ENCODE data around the gene BEND7. TPM values are rescaled to one million over a fixed set of nuclear protein-coding genes. Genes with fewer than 3 reads are reported as not detected.

Gene BEND7
- total and polyA plus RNA-seq, 9 of the 15 experiments (the other 6 are each of a cell fraction or from before 2014, with no cell fraction given), result 1.3 to 11.4 (median 5.2) TPM

- intact Hi-C loops (cut with micrococcal nuclease), result no loop called here
- FAIRE-seq (no peak), DNase-seq (ENCODE audit: extremely low read depth in 1 of 4, low spot score in 3 of 4) (no peak), ATAC-seq (no peak)
- Histone ChIP-seq H3K9me3 (replicated peaks; ENCODE audit: control insufficient read depth, insufficient read depth, low read depth, low read length) (no peaks in the 10 kb centered on the region), H3K79me2 (ENCODE audit: control insufficient read depth, insufficient read depth, low read length) (no peaks in the 10 kb centered on the region), H3K27ac (ENCODE audit: extremely low read depth, low read depth, low read length) (no peak overlapping the region), H4K20me1 (replicated peaks; ENCODE audit: control insufficient read depth, insufficient read depth, low read length) (no peaks in the 10 kb centered on the region), H3K9ac (ENCODE audit: insufficient read depth in 1 of 2, low read depth in 2 of 2, low read length in 2 of 2) (no peak overlapping the region), H3K4me2 (ENCODE audit: insufficient read depth, low read length) (no peak overlapping the region), H3K9me1 (ENCODE audit: control insufficient read depth, insufficient read depth, low read length) (no peaks in the 10 kb centered on the region), H3K4me1 (replicated peaks in 1 of 2; ENCODE audit: control insufficient read depth in 2 of 2, insufficient read depth in 2 of 2, low read length in 2 of 2) (no peaks in the 10 kb centered on the region; a peak in 1 of 5 replicates), H2AFZ (ENCODE audit: low read depth, low read length) (no peak overlapping the region), H3K27me3 (ENCODE audit: control insufficient read depth in 2 of 2, insufficient read depth in 2 of 2, low read length in 2 of 2) (no peaks in the 10 kb centered on the region), H3K36me3 (ENCODE audit: control insufficient read depth, insufficient read depth, low read length) (no peaks in the 10 kb centered on the region), H3K4me3 (no peak overlapping the region)
- POLR2A ChIA-PET, result no interaction called here
- WGBS (ENCODE audit: insufficient coverage, low coverage, missing lambda C conversion rate), result 41% methylated on average over 8 of the region's 8 CpGs
- TF ChIP-seq SREBF2 (CRISPR knock-in tag; IDR thresholded peaks at IDR 0.05), result no peak
- no peak for TF ChIP-seq SP1 (CRISPR knock-in tag; IDR thresholded peaks at IDR 0.05)
- TF ChIP-seq POLR2AphosphoS5 (IDR thresholded peaks at IDR 0.05; ENCODE audit: control insufficient read depth, insufficient read depth, low read depth, low read length), result no peak
- no peak for TF ChIP-seq TRIM25 (IDR thresholded peaks at IDR 0.05; ENCODE audit: borderline replicate concordance)
- no peak for TF ChIP-seq ETS2 (tag; IDR thresholded peaks at IDR 0.05; ENCODE audit: borderline replicate concordance, poor library complexity, severe bottlenecking)
- no peak for TF ChIP-seq SETDB1 (IDR thresholded peaks at IDR 0.05; ENCODE audit: low read length)
- no peak for TF ChIP-seq ZBTB1 (CRISPR knock-in tag; IDR thresholded peaks at IDR 0.05; ENCODE audit: borderline replicate concordance, low read depth)
- TF ChIP-seq ADNP (tag; IDR thresholded peaks at IDR 0.05), result no peak
- CTCF ChIA-PET (ENCODE audit: low intra/inter-chr PET ratio), result no interaction called here
- no TSS peak for BruUV-seq (replicated peaks)
- in situ Hi-C loops (cut with MboI), result loop anchor here (5.0 kb wide), 1 partner anchor 76 kb away; no protein-coding TSS in a partner anchor
These were observed 80.6 kb downstream of the BEND7 start for GRCh38 chr10:13448216-13448615.

Measured in K562 (cell line).